ENCODE results near the gene TUBA1C. TPM values are rescaled to one million over a fixed set of nuclear protein-coding genes. Genes with fewer than 3 reads are reported as not detected.

TUBA1C gene
- total and polyA plus RNA-seq, 9 of the 15 experiments (the other 6 are each of a cell fraction or from before 2014, with no cell fraction given), result 755 to 3,012 (median 914) TPM

- TF ChIP-seq CREB3L1 (IDR thresholded peaks at IDR 0.05; ENCODE audit: borderline replicate concordance, low read depth) (peak; percentile 68; the same call in 1 of the 2 replicates), NRF1 (conservative IDR thresholded peaks at IDR 0.05 in 1 of 2, IDR thresholded peaks at IDR 0.05 in 1 of 2) (no peak), AFF4 (CRISPR knock-in tag; IDR thresholded peaks at IDR 0.05) (no peak), TBL1XR1 (IDR thresholded peaks at IDR 0.05; ENCODE audit: low read length in 2 of 2) (no peak; a peak in 1 of 4 replicates), MNT (conservative IDR thresholded peaks at IDR 0.05) (0 out of 4 replicates have a peak, but pooled peaks of 1 of the 2 experiments have one; percentile 14), ZBTB26 (CRISPR knock-in tag; IDR thresholded peaks at IDR 0.05) (no peak), MLX (CRISPR knock-in tag; conservative IDR thresholded peaks at IDR 0.05) (no peak), SRF (CRISPR knock-in tag; IDR thresholded peaks at IDR 0.05) (no peak), RAD21 (CRISPR knock-in tag; conservative IDR thresholded peaks at IDR 0.05 in 1 of 2, IDR thresholded peaks at IDR 0.05 in 1 of 2) (peak; percentile 90 to 92), TAF1 (IDR thresholded peaks at IDR 0.05; ENCODE audit: control insufficient read depth, extremely low read depth, insufficient read depth, low read length, severe bottlenecking) (no peak), DEAF1 (CRISPR knock-in tag; IDR thresholded peaks at IDR 0.05) (peak; percentile 77), DNMT1 (IDR thresholded peaks at IDR 0.05) (no peak), PTBP1 (IDR thresholded peaks at IDR 0.05; ENCODE audit: low read depth, low read length) (no peak), FOXP1 (CRISPR knock-in tag; IDR thresholded peaks at IDR 0.05) (no peak), L3MBTL2 (IDR thresholded peaks at IDR 0.05) (no peak; the same call in 1 of the 2 replicates), RB1 (IDR thresholded peaks at IDR 0.05; ENCODE audit: low read depth) (0 out of 2 replicates have a peak, but pooled peaks have one; percentile 27)
Observed at GRCh38 chr12:49288412-49288853, 23.6 kb downstream of the TUBA1C start (continued).

Data from K562 (cell line).